HG03575 (cell line): ENCODE measurements around the gene NCAPD2.

ENCODE experiments used
- ATAC-seq: cut with Tn5 transposase; IDR thresholded peaks from one replicate; pipeline ENCODE4 v1.9.1; 2021; ENCODE audit not compliant: unreplicated experiment, insufficient number of reproducible peaks, low FRiP score; ENCODE audit errors: extremely low read depth

Gene NCAPD2, protein sequence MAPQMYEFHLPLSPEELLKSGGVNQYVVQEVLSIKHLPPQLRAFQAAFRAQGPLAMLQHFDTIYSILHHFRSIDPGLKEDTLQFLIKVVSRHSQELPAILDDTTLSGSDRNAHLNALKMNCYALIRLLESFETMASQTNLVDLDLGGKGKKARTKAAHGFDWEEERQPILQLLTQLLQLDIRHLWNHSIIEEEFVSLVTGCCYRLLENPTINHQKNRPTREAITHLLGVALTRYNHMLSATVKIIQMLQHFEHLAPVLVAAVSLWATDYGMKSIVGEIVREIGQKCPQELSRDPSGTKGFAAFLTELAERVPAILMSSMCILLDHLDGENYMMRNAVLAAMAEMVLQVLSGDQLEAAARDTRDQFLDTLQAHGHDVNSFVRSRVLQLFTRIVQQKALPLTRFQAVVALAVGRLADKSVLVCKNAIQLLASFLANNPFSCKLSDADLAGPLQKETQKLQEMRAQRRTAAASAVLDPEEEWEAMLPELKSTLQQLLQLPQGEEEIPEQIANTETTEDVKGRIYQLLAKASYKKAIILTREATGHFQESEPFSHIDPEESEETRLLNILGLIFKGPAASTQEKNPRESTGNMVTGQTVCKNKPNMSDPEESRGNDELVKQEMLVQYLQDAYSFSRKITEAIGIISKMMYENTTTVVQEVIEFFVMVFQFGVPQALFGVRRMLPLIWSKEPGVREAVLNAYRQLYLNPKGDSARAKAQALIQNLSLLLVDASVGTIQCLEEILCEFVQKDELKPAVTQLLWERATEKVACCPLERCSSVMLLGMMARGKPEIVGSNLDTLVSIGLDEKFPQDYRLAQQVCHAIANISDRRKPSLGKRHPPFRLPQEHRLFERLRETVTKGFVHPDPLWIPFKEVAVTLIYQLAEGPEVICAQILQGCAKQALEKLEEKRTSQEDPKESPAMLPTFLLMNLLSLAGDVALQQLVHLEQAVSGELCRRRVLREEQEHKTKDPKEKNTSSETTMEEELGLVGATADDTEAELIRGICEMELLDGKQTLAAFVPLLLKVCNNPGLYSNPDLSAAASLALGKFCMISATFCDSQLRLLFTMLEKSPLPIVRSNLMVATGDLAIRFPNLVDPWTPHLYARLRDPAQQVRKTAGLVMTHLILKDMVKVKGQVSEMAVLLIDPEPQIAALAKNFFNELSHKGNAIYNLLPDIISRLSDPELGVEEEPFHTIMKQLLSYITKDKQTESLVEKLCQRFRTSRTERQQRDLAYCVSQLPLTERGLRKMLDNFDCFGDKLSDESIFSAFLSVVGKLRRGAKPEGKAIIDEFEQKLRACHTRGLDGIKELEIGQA (N-terminal part only)

DNA sequence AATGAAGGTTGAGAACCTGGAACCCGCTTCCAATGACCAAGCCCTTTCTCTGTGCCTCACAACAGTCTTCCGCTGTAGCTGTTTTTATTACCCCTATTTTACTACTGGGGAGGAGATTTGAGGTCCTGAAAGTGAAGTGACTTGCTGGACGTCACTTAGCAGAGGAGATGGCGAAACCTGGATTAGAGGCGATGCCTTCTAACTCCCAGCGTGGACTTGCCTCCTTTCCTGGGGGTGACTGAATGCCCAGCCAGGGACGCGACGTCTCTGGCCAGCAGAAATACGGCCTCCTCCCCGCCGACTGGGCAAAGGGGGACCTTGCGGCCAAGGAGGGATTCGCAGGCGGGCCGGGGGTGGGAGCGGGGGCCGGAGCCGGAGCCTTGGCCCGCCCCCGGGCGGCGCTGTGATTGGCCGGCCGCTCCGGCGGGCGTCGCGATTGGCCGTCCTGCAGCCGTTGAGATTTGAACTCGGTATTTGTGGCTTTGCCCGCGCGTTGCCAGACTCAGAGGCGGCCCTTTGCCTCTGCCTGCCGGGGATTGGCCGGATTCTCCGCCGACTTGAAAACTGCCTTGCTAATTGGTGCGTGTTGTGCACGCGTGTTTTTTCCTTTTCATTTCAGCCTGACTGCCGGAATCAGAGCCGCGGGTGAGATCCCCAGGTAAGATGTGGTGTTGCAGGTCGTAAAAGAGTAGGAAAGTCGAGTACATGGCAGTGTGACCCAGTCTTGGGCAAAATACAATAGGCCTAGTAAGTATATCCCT, at the start of gene NCAPD2:
TSS of gene NCAPD2 (plus strand) at position 606 of the 761 bp plus-strand sequence. CDS start 997 bp downstream, outside the sequence.
- peak; percentile 66 for ATAC-seq

DNA sequence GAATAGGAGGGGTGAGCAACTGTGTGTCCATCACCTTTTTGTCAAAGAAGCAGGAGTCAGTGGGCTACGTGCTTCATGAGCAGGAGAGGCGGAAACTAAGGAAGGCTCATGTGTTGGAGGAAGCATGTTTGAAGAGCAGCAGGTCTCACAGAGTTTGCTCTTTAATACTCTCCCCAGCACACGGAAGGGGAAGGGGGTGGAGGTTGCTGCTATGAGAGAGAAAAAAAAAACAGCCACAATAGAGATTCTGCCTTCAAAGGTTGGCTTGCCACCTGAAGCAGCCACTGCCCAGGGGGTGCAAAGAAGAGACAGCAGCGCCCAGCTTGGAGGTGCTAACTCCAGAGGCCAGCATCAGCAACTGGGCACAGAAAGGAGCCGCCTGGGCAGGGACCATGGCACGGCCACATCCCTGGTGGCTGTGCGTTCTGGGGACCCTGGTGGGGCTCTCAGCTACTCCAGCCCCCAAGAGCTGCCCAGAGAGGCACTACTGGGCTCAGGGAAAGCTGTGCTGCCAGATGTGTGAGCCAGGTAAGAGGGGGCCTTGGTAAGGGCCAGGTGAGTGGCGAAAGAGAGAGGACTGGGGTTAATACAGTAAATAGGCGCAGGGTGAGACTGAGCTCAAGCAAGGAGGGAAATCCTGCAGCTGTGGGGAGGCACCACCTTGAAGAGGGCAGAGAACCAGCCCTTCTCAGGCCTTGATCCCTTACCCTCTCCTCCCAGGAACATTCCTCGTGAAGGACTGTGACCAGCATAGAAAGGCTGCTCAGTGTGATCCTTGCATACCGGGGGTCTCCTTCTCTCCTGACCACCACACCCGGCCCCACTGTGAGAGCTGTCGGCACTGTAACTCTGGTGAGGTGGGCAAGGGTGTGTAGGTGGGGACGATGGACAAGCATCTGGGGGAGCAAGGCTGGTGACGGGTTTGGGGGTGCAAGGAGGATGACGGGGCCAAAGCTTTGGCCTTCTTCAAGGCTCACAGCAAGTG, 48.9 kb upstream of the NCAPD2 start, which contains the start of gene CD27:
TSS of gene CD27 (plus strand) at position 252 of the 985 bp plus-strand sequence. CDS start at position 393, 141 bp downstream.
- no peak for ATAC-seq

DNA sequence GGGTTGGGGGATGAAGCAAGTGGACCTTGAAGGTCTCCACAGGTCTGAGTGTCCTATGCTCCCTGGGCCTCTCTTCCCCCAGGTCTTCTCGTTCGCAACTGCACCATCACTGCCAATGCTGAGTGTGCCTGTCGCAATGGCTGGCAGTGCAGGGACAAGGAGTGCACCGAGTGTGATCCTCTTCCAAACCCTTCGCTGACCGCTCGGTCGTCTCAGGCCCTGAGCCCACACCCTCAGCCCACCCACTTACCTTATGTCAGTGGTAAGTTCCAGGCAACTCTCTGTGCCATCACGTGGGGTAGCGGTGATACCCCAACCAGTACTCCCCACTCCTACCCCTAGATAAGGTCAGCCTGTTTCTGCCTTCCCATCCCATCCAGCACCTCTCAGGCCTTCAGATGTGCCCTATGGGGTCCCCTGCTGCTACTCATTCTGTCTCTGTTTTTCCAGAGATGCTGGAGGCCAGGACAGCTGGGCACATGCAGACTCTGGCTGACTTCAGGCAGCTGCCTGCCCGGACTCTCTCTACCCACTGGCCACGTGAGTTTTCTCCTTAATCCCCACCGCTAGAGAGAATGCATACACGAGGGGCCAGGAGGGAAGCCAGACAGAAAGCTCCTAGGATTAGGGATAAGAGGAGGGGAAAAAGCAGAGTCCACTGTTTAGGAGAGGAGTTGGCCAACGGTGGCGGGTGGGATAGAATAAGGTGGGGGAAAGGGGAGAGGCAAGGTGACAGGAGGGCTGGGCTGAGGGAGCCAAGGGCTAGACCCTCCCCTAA, 43.6 kb upstream of the NCAPD2 start:
- no peak for ATAC-seq

DNA sequence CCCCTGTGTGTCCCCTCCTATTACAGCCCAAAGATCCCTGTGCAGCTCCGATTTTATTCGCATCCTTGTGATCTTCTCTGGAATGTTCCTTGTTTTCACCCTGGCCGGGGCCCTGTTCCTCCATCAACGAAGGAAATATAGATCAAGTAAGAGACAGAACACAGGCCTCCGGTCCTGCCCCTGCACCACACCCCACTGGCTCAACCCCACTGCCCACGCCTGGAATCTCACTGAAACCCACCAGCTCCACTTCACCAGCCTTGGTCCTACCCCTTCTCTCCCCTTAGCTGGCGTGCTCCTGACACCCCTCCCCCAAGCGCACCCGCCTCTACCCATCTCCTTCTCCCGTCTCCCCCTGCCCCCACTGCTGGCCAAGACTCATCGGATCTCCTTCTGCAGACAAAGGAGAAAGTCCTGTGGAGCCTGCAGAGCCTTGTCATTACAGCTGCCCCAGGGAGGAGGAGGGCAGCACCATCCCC, 43.0 kb upstream of the NCAPD2 start:
- no peak for ATAC-seq

DNA sequence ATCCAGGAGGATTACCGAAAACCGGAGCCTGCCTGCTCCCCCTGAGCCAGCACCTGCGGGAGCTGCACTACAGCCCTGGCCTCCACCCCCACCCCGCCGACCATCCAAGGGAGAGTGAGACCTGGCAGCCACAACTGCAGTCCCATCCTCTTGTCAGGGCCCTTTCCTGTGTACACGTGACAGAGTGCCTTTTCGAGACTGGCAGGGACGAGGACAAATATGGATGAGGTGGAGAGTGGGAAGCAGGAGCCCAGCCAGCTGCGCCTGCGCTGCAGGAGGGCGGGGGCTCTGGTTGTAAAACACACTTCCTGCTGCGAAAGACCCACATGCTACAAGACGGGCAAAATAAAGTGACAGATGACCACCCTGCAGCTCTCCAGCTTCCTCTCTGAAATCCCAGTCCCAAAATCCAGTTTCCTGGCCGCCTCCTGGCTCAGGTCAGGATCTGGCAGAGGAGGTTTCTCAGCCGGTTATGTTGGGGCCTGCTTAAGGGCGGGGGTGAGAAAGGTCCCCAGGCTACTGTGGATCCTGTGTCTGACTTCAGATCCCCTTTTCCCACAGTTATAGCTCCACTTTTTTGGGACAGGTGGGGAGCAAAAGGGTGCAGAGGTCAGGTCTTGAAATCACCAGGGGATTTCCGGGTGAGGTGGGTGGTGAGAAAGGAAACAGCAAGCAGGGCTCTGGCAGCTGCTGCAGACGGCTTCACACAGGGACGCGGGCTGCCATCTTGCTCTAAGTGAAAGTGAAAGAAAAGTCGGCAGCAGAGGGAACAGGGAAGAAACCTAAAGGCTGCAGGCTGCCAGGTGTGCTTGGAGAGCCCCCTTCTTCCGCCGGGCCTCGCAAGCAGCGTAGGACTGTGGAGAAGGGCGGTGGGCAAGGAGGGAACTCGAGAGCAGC, 42.3 kb upstream of the NCAPD2 start, which contains the start of gene TAPBPL:
TSS of gene TAPBPL (plus strand) at position 695 of the 897 bp plus-strand sequence. CDS start 207 bp downstream, outside the sequence.
- ATAC-seq, result no peak

DNA sequence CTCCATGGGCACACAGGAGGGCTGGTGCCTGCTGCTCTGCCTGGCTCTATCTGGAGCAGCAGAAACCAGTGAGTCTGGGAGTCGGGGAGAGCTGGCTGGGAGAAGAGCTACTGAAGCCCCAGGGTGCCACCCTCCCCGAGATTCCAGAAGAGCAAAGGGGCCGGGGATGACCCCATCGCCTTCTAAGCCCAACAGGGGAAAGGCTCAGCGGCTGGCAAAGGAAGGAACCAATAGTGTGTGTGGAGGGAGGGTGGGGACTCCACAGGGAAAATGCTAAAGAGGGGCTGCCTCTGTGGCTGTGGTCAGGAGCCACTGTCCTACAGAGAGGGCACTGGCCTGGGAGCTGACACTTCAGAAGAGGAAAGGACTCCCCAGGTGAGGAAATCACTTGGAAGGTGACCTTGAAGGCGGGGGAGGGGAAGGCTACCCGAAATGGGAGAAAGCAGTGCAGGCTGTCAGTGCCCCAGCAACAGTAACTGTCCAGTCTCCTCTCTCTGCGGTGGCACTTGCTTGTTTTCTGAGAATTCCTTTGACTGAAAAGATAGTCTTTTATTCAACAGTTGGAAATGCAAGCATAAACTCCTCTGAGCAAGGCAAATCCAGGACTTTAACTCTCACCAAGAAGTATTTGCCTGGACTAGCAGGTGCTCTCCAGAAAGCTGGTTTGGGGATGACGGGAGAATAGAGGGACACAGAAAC, 41.5 kb upstream of the NCAPD2 start:
- ATAC-seq, result no peak

DNA sequence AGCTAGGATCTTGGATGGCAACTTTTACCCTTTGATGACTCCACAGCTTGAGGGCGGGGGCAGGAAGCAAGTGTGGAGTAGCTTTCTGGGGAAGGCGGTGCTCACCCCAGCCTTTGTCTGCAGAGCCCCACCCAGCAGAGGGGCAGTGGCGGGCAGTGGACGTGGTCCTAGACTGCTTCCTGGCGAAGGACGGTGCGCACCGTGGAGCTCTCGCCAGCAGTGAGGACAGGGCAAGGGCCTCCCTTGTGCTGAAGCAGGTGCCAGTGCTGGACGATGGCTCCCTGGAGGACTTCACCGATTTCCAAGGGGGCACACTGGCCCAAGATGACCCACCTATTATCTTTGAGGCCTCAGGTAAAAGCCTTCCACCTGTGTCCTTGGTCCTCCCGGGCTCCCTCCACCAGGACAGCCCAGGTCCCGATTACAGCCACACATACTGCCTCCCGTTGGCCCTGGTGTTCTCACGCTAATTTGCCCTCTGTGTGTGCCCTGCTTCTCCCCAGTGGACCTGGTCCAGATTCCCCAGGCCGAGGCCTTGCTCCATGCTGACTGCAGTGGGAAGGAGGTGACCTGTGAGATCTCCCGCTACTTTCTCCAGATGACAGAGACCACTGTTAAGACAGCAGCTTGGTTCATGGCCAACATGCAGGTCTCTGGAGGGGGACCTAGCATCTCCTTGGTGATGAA, 40.8 kb upstream of the NCAPD2 start:
- ATAC-seq, result no peak

DNA sequence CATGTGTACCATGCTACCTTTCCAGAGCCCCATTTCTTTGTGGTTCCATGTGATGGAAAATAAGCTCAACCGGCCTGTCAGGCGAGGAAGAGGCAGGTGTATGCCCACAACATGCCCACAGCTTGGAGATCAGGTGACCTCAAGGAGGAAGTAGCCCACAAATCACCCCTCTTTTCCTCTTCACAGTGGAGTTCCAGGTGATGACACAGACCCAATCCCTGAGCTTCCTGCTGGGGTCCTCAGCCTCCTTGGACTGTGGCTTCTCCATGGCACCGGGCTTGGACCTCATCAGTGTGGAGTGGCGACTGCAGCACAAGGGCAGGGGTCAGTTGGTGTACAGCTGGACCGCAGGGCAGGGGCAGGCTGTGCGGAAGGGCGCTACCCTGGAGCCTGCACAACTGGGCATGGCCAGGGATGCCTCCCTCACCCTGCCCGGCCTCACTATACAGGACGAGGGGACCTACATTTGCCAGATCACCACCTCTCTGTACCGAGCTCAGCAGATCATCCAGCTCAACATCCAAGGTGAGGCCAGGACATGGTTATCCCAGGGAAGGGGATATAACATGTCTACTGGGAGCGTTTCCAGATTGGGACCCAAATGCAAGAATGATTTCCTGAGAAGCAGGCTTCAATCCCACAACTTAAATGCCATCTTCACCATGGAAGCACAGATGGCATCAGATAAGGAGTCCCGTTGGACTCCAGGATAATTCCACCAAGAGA, 36.5 kb upstream of the NCAPD2 start:
- ATAC-seq, result no peak

DNA sequence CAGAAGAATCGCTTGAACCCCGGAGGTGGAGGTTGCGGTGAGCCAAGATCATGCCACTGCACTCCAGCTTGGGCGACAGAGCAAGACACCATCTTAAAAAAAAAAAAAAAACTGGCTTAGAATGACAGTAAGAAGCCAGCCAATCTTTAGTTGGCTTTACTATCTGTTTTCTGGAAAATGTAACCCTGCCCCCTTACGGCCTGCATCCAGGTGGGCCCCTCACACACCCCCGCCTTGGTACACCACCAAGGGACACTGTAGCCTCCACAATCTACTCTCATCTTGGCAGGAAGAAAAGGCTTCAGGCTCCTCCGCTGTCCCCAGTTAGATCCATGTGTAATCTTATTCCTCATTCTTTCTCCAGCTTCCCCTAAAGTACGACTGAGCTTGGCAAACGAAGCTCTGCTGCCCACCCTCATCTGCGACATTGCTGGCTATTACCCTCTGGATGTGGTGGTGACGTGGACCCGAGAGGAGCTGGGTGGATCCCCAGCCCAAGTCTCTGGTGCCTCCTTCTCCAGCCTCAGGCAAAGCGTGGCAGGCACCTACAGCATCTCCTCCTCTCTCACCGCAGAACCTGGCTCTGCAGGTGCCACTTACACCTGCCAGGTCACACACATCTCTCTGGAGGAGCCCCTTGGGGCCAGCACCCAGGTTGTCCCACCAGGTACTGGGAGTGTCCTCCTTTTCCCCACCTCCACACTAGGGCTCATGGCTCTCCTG, 35.5 kb upstream of the NCAPD2 start:
- no peak for ATAC-seq

DNA sequence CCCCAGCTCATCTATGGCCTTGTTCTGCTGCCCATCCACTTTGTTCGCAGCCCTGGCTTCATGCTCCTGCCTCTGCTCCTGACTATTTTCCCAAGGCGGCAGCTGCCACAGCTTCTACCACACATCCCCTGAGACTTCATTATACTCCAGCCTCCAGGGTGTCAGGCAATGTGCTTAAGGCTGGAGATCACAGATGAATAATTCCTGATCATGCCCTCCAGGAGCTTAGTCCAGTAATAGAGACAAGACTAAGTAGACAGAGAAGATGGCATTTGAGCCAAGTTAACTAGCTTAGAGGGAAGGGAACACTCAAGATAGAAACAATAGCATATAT, 34.9 kb upstream of the NCAPD2 start:
- ATAC-seq, result no peak

DNA sequence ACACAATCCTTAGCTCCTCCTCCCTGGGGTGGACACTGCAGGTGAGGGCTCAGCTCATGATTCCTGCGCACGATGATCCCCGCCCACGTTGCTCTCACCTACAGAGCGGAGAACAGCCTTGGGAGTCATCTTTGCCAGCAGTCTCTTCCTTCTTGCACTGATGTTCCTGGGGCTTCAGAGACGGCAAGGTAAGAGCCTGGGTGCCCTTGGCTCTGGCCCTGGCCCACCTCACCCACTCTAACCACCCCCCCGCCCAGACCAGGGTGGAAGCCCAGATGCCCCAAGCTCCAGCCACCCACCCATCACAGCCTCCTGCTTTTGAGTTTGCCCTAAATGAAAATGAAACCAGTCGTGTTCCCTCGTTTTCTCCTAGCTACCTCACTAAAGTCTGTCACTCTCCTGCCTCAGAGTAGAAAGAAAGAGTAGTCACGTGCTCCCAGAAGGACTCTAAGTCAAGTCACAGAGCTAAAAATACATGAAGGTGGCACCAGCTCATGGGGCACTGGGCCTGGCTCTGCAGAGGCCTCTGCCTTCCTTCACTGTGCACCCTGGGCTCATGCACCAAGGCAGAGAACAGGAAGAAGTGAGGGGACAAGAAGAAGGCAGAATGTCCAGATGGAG, 33.0 kb upstream of the NCAPD2 start:
- no peak for ATAC-seq

DNA sequence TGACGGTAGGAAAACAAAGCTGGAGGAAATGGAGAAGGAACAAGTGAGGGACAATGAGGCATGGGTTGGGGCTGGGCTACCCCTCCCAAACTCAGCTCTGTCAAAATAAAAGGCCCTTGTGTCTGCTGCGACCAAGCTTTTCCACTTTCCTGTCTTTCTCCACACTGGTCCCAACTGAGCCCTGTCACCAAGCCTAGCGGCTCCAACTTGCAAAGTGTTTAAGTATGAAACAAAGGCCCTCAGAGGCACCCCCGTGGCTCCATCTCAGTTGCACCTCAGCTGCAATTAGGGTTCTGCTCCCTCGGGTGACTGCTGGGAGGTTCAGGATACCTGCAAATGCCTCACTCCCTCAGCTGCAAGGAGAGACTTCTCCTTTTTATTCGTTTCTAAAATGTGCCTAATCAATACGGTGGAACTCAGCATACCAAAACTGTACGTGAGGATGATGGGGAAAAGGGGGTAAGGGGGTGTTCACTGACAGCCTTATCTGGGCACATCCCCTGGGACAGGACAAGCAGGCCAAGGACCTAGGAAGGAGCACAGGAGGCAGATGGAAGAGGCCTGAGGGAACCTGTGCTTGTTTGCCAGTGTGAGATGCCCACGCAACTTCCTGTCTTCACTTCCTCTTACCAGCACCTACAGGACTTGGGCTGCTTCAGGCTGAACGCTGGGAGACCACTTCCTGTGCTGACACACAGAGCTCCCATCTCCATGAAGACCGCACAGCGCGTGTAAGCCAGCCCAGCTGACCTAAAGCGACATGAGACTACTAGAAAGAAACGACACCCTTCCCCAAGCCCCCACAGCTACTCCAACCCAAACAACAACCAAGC, 32.3 kb upstream of the NCAPD2 start:
- ATAC-seq, result no peak
